ENCODE results near the gene DENND1C. TPM values are rescaled to one million over a fixed set of nuclear protein-coding genes. Genes with fewer than 3 reads are reported as not detected.

The DENND1C gene
- total RNA-seq, 2 donors from 2014 or later = 0.30 to 0.75 TPM

DNA sequence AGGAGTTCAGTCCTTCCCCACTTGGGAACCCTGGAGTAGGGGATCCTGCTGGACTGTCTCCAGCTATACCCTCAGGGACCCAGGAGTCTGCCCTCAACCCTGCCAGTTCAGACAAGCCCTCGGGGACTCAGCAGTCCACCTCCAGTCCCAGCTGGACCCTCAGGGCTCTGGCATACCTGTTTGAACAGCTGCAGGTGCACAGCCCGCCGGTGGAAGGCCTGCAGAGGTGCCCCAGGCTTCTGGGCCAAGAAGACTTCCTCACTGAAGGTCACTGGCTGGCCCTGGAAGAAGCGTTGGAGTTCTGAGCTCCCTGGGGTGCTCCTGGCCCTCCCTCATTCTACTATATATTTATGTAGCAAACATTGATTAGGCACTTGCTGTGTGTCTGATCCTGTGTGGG, 8.9 kb downstream of the DENND1C start:
- TF ChIP-seq, protein P1, sequence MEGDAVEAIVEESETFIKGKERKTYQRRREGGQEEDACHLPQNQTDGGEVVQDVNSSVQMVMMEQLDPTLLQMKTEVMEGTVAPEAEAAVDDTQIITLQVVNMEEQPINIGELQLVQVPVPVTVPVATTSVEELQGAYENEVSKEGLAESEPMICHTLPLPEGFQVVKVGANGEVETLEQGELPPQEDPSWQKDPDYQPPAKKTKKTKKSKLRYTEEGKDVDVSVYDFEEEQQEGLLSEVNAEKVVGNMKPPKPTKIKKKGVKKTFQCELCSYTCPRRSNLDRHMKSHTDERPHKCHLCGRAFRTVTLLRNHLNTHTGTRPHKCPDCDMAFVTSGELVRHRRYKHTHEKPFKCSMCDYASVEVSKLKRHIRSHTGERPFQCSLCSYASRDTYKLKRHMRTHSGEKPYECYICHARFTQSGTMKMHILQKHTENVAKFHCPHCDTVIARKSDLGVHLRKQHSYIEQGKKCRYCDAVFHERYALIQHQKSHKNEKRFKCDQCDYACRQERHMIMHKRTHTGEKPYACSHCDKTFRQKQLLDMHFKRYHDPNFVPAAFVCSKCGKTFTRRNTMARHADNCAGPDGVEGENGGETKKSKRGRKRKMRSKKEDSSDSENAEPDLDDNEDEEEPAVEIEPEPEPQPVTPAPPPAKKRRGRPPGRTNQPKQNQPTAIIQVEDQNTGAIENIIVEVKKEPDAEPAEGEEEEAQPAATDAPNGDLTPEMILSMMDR (IDR thresholded peaks at IDR 0.05) = no peak
- Histone ChIP-seq H3K27ac (no peak overlapping the region), H3K36me3 (no peaks in the 10 kb centered on the region), H3K4me1 (peaks cover 0 to 18% of the 10 kb centered on the region in 2 donors), H3K9me3 (no peaks in the 10 kb centered on the region), H3K27me3 (peaks cover 9 to 16% of the 10 kb centered on the region in 2 donors), H3K4me3 (no peak overlapping the region)
- DNase-seq (ENCODE audit: low spot score) = no peak

DNA sequence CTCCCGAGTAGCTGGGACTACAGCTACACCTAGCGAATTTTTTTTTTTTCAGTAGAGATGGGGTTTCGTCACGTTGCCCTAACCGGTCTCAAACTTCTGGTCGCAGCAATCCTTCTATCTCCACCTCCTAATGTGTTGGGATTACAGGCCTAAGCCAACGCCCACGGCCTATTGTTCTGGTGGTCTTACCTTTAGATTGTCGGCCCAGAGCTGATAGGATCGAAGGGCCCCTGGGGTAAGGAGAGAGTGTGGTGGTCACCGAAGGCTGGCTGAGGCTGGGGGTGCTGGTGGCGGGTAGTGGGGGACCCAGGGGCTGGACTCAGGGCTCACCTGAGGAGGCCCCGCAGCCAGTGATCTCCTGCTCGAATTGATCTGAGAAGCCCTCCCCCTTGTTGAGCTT, 10.5 kb downstream of the DENND1C start:
- no peaks in the 10 kb centered on the region for H3K9me3 ChIP-seq
- no peak for DNase-seq (ENCODE audit: low spot score)
- TF ChIP-seq, protein P1 (IDR thresholded peaks at IDR 0.05) = no peak

DNA sequence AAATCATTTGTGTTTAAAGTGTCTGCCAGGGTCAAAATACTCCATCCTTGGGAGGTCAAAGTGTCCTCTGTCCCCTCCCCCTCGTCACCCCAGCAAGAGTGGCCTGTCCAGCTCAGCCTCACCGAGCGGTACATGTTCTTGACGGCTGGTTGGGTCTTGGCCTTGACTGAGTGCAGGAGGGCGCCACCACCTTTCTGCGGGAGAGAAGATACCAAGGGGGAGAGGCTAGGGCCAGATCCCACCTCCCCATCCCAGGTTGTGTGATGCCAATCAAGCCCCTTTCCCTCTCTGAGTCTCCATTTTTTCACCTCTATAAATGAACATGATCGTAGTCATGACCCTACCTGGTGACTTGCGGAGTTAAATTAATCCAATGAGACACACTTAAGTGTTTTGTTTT, 11.4 kb downstream of the DENND1C start:
- Histone ChIP-seq H3K27me3 (peaks cover 0 to under 1% of the 10 kb centered on the region in 2 donors), H3K9me3 (no peaks in the 10 kb centered on the region), H3K4me1 (no peaks in the 10 kb centered on the region), H3K27ac (no peak overlapping the region), H3K36me3 (no peaks in the 10 kb centered on the region), H3K4me3 (no peak overlapping the region)
- TF ChIP-seq, protein P1 (IDR thresholded peaks at IDR 0.05) = no peak
- DNase-seq (ENCODE audit: low spot score) = no peak

More for the DNA sequence above, 10.5 kb downstream of the DENND1C start:
- peaks cover 2 to 10% of the 10 kb centered on the region in 2 donors for H3K27me3 ChIP-seq
- no peak overlapping the region for H3K4me3 ChIP-seq
- no peaks in the 10 kb centered on the region for H3K36me3 ChIP-seq
- peaks cover 0 to 8% of the 10 kb centered on the region in 2 donors for H3K4me1 ChIP-seq
- no peak overlapping the region for H3K27ac ChIP-seq

DNA sequence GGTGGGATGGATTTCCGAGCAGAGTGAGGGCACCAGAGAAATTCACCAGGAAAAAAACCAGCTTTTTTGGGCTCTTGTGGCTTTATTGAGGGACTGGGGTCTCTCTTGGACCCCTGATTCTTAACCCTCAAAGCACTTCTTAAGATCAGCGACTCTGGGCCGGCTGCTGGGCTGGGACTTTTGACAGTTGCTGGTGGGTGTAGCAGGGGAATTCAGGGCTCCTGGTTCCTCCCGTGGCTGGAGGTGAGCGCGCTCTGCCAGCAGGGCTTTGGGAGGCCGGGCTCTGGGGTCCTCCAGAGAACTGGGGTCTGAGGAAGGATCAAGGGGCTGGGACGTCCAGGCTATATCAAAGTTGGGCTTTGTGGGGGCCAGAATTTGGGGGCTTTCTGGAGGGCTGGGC, 14.2 kb downstream of the DENND1C start:
- H3K27ac ChIP-seq = no peak overlapping the region
- H3K4me1 ChIP-seq = peaks cover 0 to 8% of the 10 kb centered on the region in 2 donors
- no peak for DNase-seq (ENCODE audit: low spot score)
- no peaks in the 10 kb centered on the region for H3K9me3 ChIP-seq
- no peaks in the 10 kb centered on the region for H3K36me3 ChIP-seq
- H3K27me3 ChIP-seq = peaks cover 5 to 10% of the 10 kb centered on the region in 2 donors
- H3K4me3 ChIP-seq = no peak overlapping the region
- TF ChIP-seq, protein P1 (IDR thresholded peaks at IDR 0.05) = no peak

DNA sequence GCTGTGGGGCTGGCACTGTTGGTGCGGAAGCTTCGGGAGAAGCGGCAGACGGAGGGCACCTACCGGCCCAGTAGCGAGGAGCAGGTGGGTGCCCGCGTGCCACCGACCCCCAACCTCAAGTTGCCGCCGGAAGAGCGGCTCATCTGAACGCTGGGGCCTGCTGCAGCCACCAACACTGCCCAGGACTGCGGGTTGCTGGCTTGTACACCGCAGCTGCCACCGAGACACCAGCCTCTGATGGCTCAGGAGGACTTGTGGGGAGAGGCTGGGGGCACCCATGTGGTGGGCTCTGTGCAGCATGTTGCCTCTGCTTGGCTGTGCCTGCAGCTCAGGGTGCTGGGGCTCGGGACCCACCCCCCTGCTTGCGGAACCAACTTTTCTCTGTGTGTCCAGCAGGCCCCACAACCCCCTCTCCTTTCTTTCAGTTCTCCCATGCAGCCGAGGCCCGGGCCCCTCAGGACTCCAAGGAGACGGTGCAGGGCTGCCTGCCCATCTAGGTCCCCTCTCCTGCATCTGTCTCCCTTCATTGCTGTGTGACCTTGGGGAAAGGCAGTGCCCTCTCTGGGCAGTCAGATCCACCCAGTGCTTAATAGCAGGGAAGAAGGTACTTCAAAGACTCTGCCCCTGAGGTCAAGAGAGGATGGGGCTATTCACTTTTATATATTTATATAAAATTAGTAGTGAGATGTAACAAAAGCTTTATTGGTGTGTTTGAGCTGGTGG, 14.9 kb downstream of the DENND1C start:
- no peak for DNase-seq (ENCODE audit: low spot score)
- H3K27me3 ChIP-seq = peaks cover 5 to 10% of the 10 kb centered on the region in 2 donors
- no peaks in the 10 kb centered on the region for H3K9me3 ChIP-seq
- no peak overlapping the region for H3K27ac ChIP-seq
- peaks cover 0 to 8% of the 10 kb centered on the region in 2 donors for H3K4me1 ChIP-seq
- no peak overlapping the region for H3K4me3 ChIP-seq
- no peaks in the 10 kb centered on the region for H3K36me3 ChIP-seq
- TF ChIP-seq, protein P1 (IDR thresholded peaks at IDR 0.05) = no peak
